ENCODE results near the gene NPRL2.

The NPRL2 gene

DNA sequence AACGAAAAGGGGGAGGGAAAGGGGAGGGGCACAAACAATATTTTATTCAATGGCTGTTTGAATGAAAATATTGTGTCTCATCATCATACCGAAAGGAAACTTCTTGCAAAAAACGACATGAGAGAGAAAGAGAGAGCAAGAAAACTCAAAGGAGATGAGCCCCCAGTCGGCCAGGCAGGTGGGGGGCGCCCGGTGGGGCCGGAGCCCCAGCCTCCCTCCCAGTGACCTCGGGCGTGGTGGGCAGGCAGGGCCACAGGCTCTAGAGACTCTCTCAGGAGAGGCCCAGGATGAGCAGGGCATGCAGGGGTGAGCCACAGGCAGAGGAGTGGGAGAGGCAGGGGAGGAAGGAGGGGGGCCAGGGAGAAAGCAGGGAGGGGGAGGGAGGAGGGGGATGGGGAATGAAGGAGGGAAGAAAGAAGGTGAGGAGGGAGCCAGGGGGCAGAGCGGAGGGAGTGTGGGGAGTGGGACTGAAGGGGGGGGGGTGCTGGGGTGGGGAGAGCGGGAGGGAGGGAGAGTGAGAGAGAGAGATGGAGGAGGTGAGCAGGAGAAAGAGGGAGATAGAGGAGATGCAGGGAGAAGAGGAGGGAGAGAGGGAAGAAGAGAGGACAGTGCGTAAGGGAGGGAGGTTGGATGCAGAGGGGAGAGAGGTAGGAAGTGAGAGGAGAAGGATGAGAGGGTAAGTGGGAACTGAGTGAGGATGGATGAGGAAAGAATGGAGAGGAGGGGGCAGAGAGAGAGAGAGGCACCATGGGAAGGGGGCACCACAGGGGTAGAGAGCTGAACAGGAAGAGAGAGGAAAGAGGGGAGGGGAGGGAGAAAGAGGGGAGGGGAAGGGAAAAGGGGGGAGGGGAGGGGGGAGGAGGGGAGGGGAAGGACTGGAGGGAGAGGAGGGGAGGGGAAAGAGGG, 22.8 kb upstream of the NPRL2 start:
- no peak for DNase-seq

DNA sequence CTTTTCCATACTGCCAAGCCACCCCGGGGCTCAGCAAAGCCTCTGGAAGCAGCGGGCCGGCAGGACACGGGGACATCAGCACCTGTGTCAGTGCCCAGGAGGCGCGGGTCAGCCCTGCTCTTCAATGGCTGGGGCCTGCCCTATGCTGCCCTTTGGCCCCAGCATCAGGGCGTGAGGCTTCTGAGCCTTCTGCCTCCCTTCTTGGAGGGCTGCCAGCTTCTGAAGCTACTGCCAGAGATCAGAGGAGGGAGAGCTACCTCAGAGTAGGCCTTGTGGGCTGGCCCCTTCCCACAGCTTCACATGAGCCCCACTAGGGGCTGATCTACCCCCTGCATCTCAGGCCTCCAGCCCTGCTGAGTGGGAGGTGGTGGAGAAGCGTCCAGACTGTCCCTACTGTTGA, 21.8 kb upstream of the NPRL2 start:
- no peak for DNase-seq

DNA sequence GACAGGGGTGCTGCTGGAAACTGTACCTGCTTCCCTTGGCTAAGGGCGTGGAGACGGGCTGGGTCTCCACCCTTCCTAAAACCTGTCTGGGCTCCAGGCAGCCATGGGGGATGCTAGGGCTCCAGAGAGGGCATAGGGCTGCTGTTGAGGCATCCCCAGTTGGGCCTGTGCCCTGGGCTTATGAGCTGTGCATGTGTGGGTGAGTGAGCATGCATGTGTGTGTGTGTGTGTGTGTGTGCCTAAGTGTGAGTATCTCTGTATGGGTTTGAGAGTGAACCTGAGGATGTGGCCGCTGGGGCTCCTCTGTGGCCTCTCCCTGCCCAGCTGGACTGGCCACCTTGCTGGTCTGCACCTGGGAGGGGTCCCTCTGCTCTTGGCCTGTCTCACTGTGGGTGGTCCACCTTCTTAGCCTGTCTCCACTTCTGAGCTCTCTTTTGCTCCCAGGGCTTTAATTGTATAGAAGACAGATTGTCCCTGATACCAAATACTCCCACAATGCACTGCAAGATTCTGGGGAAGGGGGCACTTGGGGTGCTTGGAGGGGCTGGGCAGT, 20.6 kb upstream of the NPRL2 start:
- DNase-seq = no peak

DNA sequence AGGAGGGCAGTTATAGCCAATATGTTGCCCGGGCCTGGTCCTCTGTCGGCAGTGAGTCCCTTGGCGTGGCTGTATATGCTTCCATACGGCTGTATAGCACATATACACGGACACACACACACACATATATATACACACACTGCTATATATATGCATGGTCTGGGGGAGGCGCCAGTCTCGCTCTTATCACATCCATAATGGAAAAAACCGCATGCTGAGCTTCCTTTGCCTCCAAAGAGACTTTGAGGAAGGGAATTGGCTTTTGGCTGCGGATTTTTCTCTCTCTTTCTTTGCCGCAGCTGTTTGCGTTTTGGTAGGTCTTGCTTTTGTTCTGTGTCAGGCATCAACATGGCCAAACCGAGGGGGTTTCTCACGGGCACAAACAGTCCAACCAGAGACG, 20.0 kb upstream of the NPRL2 start:
- DNase-seq = peak; percentile 32

DNA sequence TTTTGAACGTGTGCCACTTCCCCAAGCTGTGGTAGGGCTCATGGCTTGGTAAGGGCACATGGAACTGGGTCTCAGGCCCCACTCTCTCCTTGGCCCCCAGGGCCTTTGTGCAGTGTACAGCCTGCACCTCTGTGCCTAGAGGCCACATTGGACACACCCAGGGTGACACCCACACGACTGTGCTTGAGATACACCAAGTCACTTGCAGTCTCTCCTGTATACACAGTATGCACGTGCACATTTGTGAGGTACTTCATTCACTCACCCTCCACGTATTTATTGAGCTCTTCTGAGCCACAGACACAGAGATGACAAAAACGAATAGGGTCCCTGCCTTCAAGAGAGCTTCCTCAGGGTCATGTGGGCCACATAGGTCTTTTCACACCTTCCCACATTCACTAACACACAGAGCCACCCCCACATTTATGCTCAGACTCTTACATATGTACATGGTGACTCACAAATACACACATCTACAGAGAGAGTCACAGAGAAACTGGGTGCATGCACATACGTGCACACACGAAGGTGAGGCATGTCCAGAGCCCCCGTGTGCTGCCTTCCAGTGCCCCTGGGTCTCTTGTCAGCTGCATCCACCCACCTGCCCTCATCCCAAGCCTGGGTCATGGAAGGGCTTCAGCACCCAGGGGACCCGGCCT, 18.6 kb upstream of the NPRL2 start:
- DNase-seq = no peak

DNA sequence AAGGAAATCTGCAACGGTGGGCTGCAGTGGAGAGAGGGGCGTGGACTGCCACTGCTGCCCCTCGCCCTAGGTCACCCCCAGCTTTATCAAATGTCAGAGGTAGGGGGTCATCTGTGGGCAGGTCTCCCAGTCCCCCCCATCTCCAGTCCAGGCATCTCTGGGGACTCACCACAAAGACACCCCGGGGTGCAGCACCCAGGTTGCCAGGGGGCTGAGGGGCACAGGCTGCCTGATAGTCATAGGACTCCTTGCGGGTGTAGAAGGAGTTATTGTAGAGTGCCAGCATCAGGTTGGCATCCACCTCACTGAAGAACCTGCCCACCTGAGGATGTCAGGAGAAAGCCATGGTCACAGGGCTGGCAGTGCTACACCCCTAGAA, 15.3 kb upstream of the NPRL2 start:
- DNase-seq = no peak

DNA sequence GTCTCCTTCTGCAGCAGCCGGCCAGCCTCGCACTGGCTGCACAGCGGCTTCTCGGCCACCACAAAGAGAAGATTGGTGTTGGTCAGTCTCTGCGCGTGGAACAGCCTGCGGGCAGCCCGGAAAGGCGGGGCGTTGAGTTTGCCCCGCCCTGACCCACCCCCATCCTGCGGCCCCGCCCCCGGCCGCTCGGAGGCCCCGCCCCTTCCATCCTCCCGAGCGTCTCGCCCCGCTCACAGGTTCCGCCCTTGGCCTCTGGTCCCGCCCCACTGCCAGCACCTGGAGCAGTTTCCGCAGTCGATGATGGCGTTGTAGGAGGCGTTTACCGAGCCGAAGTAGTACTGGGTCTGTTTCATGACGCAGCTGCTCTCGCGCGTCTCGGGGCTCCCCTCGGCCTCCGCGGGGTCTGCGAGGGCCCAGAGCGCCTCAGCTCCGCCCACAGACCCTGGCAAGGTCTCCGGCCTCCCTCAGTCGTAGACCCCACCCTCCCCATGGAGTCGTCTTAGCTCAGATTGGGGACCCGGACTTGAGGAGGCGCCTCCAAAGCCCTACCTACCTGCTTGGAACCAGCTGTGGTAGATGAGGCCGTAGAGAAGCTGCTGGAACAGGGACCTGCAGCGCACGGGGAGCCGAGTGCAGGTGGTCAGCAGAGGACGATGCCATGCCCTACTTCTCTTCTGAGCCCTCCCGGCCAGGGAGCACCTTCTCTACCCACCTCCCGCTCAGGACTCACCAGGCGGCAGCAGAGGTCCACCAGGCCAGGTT, 14.7 kb upstream of the NPRL2 start:
- peak; percentile 87 for DNase-seq

DNA sequence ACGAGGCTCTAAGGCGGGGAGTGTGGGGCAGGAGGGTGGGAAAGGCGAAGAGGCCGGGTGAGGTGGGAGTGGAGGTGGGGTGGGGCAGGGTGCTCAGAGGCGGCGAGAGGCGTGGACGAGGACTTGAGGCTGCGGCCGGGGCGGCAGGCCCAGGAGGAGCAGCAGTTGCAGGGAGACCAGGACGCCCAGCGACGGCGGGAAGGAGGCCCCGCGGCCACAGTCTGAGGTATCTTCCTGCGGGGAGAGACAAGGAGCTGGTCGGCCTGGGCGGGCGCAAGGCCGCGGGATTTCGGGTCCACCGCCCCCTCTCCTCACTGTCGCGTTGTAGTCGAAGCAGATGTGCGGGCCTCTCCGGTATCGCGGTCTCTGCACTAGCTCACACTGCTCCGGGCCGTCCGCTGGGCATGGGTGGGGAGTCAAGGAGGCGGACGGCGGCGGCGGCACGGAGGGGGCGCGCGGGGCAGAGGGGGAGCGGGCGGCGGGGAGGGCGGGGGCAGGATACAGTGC, 14.1 kb upstream of the NPRL2 start:
- no peak for DNase-seq

DNA sequence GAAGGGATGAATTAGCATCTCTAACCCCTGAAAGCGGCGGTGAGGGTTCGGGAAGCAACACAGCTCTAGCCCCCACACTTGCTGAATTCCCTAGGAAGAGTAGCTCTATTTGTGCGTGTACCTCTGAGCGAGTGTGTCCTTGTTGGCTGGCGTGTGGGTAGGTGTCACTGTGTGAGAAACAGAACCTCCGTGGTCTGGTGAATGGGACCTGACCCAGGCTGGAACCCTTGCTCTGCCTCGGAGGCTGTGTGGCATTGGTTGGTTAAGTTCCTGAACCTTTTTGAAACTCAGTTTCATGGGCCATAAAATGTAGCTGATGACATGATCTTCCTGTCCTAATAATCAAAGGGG, 9.2 kb upstream of the NPRL2 start:
- no peak for DNase-seq

DNA sequence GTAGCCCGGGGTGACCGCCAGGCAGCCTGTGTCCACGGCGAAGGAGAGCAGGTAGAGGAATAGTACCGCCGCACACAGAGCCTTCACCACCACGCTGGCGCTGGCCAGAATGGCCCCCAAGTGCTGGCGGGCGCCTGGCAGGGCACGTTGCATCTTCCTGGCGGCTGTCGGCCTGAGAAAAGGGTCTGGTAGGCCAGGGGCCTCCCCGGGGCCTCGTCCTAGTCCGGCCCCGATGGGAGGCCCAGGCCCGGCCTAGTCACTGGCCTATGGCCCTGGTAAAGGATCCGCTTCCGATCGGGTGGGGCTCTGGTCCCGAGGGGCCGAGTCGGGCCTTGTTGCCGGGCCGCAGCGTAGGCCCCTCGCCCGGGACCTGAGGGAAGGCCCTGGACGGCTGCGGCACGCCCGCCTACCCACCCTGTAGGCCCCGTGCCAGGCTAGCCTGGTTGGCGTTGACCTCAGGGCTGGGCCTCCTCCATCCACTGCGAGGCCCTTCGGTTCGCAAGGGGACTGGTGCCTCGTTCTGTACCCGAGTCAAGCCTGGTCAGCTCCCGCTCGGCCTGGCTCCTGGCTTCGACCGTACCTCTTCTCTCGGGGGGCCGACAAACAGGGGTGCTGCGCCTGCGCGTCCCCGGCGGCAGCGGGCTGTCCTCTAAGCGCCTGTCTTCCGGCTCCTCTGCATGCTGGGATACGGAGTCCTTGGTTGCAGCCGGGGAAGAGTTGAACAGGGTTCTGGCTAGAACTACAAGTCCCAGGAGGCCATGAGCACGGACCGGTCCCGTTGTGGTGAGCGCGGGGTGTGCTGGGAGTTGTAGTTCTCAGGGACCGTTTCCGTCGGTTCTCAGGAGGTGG, 8.6 kb upstream of the NPRL2 start, which contains the start of gene TMEM115:
TMEM115 (minus strand) TSS at position 611 of the 849 bp plus-strand sequence; CDS start at position 153, 458 bp downstream.
- DNase-seq = peak; percentile 96

DNA sequence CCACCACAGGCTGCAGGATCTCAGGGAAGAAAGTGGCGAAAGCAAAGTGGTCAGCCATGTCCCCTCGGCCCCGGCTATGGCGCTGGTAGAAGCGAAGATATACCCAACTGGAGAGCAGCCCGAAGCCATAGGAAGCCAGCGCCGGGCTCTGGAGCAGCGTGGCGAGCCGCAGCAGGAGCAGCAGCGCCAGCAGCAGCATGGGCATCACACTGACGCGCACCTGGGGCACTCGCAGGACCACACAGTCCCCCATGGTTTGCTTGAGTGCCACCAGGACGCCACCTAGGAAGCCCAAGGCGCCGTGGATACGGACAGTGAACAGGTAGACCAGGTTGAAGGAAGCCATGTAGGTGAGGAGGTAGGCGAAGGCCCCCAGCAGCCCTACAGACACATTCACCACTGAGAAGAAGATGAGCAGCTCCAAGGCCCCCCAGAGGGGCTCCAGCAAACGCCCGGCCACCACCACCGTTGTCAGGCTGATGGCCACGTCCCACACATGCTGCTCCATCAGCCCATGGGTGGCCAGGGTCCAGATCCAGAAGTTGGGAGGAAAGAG, 7.9 kb upstream of the NPRL2 start:
- DNase-seq = no peak

DNA sequence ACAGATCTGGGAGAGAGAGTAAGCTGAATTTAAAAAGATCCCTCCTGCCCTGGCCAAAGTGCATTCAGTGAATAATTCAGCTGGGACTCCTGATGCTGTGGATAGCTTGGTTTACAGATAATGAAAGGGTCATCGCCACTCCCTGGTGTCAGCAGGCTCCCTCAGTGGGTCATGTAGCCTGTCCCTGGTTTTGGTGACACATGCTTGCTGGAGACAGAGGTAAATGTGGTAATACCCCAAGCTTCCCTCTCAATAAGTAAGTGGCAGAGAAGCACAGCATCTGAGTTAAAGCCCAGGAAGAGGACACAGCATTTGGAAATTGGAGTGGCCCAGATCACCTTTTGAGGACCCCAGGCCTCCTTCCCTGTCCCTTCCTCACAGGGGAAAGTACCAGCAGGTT, 6.9 kb upstream of the NPRL2 start:
- DNase-seq = no peak

DNA sequence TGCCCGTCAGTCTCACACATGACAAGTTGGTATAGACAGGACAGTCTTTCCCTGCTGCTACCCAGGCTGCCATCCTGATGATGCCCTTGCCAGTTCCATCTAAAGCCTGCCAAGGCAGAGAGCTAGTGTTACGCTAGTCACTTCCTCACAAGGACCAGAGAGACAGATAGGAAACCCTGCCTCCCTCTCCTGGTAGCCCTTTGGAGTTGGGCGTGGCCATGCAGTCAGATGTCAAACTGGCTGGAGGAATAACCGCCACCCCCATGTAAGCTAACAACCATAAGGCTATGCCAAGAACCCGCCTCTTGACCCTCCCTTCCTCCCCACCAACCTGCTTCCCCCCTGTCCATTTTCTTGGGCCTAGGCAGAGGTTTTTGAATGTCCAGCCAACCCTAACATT, 6.0 kb upstream of the NPRL2 start:
- DNase-seq = no peak

DNA sequence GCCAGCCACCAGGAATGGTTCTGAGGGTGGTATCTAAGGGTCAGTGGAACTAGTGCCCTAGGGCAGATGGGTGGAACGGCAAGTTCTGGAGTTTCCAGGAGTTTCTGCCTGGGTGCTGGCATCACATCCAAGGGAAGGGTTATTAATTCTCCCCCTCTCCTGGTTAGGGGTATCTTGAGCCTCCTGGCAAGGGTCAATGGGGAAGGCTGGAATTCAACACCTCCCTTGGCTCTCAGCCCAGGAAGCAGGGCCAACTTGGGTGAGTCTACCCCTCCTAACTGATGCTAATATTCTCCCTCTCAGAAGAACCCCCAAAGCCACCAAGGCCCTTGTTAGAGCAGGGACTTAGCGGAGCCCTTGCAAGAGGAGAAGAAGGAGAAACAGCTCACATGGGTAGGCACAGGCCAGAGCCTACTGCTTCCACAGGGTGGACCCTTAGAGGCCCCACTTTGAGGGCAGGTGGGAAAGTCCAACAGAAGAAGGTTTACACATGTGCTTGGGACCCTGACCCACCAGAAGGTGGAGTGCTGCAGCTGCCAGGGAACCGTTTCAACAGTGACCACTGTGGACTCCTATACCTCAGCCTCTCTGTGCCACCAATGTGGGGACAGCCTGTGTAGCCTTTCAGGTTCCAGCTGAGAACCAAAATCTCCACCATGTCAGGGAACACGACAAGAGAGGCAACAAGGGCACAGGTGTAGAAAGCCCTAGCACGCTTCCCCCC, 5.4 kb upstream of the NPRL2 start:
- no peak for DNase-seq

DNA sequence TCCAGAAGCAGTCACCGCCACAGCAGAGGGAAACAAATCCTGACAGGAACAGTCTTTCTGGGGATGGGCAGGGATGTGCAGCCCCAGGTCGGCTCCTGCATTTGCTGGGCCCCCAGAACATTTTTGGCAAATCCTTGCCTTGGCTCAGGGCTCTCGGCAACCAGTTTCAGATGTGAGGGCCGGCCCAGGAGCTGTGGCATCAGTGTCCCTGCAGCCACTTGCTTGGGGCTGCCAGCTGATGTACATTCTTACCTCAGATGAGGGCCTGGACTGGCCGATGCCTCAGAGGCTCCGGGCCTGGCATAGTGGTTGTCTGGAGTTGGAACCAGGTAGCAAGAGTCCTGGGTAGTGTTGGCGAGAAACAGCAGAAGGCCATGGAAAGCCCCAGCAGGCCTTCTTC, 4.3 kb upstream of the NPRL2 start:
- no peak for DNase-seq

DNA sequence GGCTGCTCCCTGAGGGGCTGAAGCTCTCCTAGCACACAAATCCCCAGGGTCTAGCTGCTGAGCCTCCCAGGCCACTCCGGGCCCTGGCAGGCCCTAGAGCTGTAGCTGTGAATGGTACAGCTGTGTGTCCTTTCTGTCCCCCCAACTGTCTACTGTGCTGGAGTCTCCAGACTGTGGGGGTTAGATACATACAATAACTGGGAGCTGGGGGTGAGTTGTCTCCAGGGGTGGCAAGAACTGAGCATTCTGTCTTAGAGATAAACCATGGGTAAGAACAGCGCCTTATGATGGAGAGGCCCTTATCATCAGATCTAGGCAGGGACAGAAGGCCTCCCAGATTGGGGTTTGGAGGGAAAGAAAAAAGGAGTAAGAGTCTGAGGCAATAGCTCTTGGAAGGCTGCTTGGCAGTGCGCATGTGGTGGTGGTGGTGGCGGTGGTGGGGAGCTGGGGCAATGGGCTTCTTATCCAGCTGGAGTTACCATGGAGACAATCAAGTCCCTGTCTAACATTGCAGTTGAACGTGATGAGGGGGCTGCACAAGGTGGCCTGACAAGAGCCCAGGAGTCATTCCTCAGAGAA, 3.7 kb upstream of the NPRL2 start:
- no peak for DNase-seq

DNA sequence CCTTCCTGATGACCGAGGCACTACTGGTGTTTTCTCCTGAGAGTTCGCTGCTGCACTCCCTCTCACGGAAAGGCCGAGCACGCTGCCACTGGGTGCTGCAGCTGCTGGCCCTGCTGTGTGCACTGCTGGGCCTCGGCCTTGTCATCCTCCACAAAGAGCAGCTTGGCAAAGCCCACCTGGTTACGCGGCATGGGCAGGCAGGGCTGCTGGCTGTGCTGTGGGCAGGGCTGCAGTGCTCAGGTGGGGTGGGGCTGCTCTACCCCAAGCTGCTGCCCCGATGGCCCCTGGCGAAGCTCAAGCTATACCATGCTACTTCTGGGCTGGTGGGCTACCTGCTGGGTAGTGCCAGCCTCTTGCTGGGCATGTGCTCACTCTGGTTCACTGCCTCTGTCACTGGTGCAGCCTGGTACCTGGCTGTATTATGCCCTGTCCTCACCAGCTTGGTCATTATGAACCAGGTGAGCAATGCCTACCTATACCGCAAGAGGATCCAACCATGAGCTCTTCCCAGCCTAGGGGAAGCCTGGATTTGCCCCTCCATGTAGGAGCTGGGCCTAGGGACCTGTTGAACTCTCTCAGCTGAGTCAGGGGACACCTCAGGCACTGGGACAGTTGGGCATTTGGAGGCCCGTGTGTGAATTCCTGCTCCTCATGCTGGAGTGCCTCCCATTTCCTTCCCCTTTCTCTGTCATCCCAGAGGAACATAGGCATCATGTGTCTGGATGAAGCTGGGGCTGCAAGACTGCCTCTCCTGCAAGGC, 2.9 kb upstream of the NPRL2 start:
- no peak for DNase-seq

DNA sequence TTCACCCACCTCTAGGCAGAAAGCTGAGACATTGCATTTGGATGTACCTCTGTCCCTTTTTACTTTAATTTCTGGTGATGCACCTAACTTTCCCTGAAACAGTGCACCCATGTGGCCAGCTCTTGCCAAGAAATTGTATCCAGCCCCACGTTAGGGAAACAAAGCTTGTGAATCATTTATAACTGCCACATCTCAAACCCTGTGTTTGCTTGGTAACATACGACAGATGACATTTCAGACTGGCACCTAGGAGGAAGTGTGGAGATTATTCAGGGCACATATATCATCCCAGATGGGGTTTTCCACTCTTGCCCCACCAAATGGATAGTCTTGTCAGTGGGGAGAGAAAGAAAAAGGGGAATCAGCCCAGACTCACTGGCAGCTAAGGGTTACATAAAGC, 2.2 kb upstream of the NPRL2 start:
- DNase-seq = no peak

DNA sequence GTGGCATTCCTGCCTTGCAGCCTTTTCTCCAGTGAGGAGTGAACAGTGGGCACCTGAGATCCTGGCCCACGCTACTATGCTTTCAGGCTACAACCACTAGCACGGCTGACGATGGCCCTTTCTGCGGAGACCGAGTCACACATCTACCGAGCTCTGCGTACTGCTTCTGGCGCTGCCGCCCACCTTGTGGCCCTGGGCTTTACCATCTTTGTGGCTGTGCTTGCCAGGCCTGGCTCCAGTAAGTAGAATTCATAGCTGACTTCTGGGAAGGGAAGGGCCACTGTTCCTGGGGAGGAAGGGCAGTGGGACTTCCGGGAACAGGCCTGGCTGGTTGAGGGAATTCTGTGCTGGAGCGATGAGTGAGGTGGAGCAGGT, 735 bp upstream of the NPRL2 start:
- no peak for DNase-seq

DNA sequence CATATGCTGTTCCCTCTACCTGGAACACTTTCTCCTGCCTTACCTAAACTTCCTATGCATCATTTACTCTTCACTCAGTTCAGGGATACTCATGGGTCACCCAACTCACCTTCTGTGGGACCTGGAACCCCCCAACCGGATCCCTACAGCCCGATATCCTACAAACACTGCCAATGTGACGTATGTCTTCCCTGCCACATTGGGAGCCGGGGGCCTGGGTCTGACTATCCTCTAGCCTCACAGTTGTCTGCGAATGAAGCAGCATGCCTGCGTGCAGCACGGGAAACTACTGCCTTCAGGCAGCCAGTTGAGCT, 405 bp downstream of the NPRL2 start:
- no peak for DNase-seq

All from NCI-H146 (cell line).